Nephron progenitor cell (in vitro differentiated cells): ENCODE results near the gene HOMER3.
A peak's percentile ranks its signal among the peaks of the same experiment; 100 is the strongest.

Experiments used
- DNase-seq: peaks from one replicate; pipeline ENCODE4 v3.0.0; 2021
- H3K27ac Mint-ChIP-seq: 2 replicates; pipeline ENCODE4 v1.8.0; 2021; ENCODE audit warnings: mild to moderate bottlenecking, moderate library complexity, mixed read lengths
- H3K27me3 Mint-ChIP-seq: 2 replicates; pipeline ENCODE4 v1.8.0; 2021; ENCODE audit warnings: mild to moderate bottlenecking, low read depth, mixed read lengths; ENCODE audit not compliant: poor library complexity
- H3K36me3 Mint-ChIP-seq: 2 replicates; pipeline ENCODE4 v1.8.0; 2021; ENCODE audit warnings: low read depth, mixed read lengths
- H3K4me1 Mint-ChIP-seq: 2 replicates; pipeline ENCODE4 v1.8.0; 2021; ENCODE audit warnings: mixed read lengths
- H3K4me3 Mint-ChIP-seq: 2 replicates; pipeline ENCODE4 v1.8.0; 2021; ENCODE audit warnings: mild to moderate bottlenecking, moderate library complexity, mixed read lengths
- H3K9me3 Mint-ChIP-seq: 2 replicates; pipeline ENCODE4 v1.8.0; 2021; ENCODE audit warnings: mild to moderate bottlenecking, moderate library complexity, mixed read lengths
- TF ChIP-seq, protein P1 (sequence below): fragments of 200-600 bp; sonication (generic); IDR thresholded peaks from 2 replicates; pipeline ENCODE4 v1.5.0; 2021; ENCODE audit warnings: antibody characterized with exemption

HOMER3 gene

DNA sequence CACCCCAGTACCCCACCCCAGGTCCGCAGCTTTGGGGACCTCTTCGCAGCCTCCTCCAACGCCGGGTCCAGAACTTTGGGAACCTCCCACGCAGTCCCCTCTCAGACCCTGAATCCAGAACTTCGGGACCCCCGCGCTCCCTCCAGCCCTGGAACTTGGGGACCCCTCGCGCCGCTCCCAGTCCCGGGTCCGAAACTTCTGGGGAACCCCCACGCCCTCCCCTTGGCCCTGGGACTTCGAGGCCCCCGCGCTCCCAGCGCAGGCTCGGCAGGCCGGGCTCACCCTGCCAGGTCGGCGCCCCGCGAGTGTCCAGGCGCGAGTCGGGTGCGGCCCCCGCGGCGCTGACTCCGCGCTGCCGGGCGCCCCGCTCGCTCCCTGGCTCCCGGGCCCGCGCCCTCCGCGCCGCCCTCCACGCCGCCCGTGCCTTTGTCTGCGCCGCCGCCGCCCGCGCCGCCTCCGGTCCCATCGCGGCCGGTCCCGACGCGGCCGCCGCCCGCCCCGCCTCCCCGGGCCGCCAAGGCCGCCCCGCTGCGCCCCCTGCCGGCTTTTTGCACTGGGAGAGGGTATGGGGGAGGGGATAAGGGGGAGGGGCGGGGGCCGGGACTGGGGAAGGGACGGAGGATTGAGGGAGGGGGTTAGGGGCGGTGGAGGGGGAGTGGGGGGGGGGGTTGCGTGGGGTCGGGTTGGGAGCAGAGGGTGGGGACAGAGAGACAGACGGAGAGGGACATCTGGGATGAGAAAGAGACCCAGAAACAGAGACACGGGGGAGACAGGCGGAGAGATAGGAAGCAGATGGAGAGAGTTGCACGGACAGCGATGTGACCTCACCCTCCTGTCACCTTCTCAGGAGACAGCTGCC, at the start of gene HOMER3:
Gene HOMER3 (minus strand): TSS at position 449 of the 859 bp plus-strand sequence. CDS start 2,235 bp downstream, outside the sequence.
- H3K27ac Mint-ChIP-seq = peak within 1 kb of the TSS; percentile 87
- peaks cover 31% of the 10 kb centered on the region for H3K4me1 Mint-ChIP-seq

DNA sequence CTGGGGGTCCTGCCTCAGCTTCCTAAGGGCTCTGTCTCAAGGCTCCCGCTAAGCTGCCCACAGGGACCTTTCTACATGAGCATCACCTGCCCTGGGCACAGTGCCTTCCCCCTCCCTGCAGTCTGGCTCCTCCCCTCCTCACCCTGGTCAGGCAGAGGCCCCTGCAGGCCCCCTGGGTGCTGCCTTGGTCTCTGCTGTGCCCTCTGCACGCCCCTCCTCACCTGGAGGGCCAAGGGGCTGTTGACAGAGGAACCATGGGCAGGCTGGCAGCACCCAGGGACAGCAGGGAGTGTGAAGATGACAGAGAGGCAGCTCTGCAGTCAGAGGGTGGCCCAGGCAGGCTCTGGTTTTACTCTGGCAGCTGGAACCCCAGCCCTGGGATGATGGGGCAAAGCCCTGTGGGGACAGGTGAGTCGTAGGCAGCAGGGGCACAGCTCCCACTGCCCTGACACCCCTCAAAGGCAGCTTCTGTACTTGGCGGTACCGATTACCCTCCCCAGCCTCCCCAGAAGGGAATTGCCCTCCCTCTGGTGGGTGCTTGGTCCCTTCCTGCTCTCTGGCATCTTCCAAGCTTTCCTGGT, 49.2 kb upstream of the HOMER3 start:
- no peak overlapping the region for H3K27ac Mint-ChIP-seq
- H3K4me3 Mint-ChIP-seq = no peak overlapping the region
- peaks cover 30% of the 10 kb centered on the region for H3K36me3 Mint-ChIP-seq
- no peak for DNase-seq
- no peaks in the 10 kb centered on the region for H3K4me1 Mint-ChIP-seq
- no peaks in the 10 kb centered on the region for H3K9me3 Mint-ChIP-seq
- peaks cover 16% of the 10 kb centered on the region for H3K27me3 Mint-ChIP-seq
- TF ChIP-seq, protein P1, sequence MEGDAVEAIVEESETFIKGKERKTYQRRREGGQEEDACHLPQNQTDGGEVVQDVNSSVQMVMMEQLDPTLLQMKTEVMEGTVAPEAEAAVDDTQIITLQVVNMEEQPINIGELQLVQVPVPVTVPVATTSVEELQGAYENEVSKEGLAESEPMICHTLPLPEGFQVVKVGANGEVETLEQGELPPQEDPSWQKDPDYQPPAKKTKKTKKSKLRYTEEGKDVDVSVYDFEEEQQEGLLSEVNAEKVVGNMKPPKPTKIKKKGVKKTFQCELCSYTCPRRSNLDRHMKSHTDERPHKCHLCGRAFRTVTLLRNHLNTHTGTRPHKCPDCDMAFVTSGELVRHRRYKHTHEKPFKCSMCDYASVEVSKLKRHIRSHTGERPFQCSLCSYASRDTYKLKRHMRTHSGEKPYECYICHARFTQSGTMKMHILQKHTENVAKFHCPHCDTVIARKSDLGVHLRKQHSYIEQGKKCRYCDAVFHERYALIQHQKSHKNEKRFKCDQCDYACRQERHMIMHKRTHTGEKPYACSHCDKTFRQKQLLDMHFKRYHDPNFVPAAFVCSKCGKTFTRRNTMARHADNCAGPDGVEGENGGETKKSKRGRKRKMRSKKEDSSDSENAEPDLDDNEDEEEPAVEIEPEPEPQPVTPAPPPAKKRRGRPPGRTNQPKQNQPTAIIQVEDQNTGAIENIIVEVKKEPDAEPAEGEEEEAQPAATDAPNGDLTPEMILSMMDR = no peak

More for the DNA sequence above, at the start of gene HOMER3:
- H3K36me3 Mint-ChIP-seq = peaks cover 23% of the 10 kb centered on the region
- peaks cover 3% of the 10 kb centered on the region for H3K27me3 Mint-ChIP-seq
- peak; percentile 94 for DNase-seq
- TF ChIP-seq, protein P1 = no peak
- peak within 1 kb of the TSS; percentile 90 for H3K4me3 Mint-ChIP-seq
- no peaks in the 10 kb centered on the region for H3K9me3 Mint-ChIP-seq

DNA sequence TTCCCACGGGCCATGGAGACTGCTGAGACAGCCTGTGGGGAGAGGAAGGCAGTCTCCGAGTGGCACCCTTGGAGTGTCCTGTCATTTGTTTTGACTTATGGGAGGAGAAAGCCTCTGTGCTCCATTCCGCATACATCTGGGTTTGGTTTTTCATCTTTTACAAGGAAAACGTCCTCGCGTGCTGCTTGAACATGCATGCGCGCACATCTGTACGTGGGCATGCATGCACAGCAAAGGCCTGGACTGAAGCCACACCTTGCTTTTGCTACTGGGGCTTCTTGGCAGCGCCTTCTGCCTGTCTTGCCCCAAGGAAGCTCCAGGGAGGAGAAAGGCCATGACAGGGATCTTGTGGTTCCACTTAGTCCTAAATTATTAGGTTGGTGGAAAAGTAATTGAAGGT, 48.3 kb upstream of the HOMER3 start:
- no peak for DNase-seq
- Mint-ChIP-seq H3K36me3 (peaks cover 26% of the 10 kb centered on the region), H3K4me1 (no peaks in the 10 kb centered on the region), H3K27ac (no peak overlapping the region), H3K4me3 (no peak overlapping the region), H3K27me3 (peaks cover 19% of the 10 kb centered on the region), H3K9me3 (no peaks in the 10 kb centered on the region)
- TF ChIP-seq, protein P1 = no peak

DNA sequence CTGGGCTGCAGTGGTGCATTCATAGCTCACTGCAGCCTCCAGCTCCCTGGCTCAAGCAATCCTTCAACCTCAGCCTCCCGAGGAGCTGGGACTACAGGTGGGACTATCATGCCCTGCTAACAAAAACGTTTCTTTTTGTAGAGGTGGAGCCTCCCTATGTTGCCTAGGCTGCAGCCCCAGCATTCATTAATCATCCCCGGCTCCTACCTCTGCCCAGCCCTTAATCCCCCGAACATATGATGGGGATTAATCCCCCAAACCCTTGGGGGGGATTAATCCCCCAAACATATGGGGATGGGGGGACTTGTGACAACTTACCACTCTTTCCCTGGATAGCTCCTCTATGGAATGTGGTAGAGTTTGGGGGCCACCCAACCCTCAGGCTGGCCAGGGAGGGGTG, 46.4 kb upstream of the HOMER3 start:
- TF ChIP-seq, protein P1 = no peak

DNA sequence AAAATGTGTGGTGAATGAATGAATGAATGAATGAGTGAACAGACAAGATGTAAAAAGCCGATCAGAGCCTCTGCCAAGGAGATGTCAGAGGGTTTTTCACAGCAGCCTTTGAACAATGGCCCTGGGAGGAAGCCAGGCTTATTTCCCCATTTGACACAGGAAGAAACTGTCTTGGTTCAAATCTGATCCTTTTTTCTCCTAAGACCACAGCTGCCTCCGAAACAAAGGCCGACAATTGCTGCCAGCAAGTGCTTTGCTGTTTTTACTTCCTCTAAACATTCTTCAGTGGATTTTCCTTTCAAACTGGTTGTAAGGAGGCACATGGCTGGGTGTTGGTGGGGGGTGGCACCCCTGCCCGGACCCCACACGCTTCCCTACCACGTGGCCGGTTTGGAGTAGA, 44.2 kb upstream of the HOMER3 start:
- Mint-ChIP-seq H3K4me1 (no peaks in the 10 kb centered on the region), H3K27me3 (peaks cover 44% of the 10 kb centered on the region), H3K4me3 (no peak overlapping the region), H3K9me3 (no peaks in the 10 kb centered on the region), H3K27ac (no peak overlapping the region), H3K36me3 (no peaks in the 10 kb centered on the region)
- TF ChIP-seq, protein P1 = no peak
- DNase-seq = no peak

More for the DNA sequence above, 46.4 kb upstream of the HOMER3 start:
- H3K27ac Mint-ChIP-seq = no peak overlapping the region
- H3K36me3 Mint-ChIP-seq = peaks cover 9% of the 10 kb centered on the region
- no peak overlapping the region for H3K4me3 Mint-ChIP-seq
- no peak for DNase-seq
- H3K9me3 Mint-ChIP-seq = no peaks in the 10 kb centered on the region
- H3K27me3 Mint-ChIP-seq = peaks cover 32% of the 10 kb centered on the region
- no peaks in the 10 kb centered on the region for H3K4me1 Mint-ChIP-seq
